ENCODE results near the gene NLRP14. TPM values are rescaled to one million over a fixed set of nuclear protein-coding genes. Genes with fewer than 3 reads are reported as not detected.

Gene NLRP14
- total and polyA plus RNA-seq, 2 of the 8 experiments (the other 6 are each of a cell fraction or from before 2014, with no cell fraction given), result 0.05 TPM; not detected in 1

DNA sequence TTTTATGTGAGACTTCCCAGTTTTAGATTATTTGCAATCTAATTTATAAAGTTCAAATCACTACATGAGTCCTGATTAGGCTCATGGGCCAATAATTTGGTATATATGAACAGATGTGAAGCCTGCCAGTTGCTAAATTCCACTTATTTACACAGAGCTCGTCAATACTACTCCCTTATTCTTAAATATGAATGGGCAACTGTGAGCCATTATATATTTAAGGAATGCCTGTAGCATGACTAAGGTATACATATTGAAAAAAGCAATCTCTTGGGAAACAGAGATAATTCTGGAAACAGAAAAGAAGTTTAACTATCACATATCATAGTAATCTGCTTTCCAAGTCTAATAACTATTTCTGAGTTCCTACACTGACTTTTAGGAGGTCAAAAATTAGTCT is 95.5 kb downstream of the NLRP14 start:
- 70% methylated on average over 1 of the region's 1 CpG; no CpG with 5 or more reads in 1 of the 2 experiments for WGBS, 2 experiments (ENCODE audit: extremely low coverage in 1 of 2, insufficient coverage in 1 of 2, insufficient read length in 1 of 2, insufficient replicate concordance in 2 of 2, low coverage in 1 of 2, low lambda C conversion rate in 2 of 2, missing lambda C conversion rate in 1 of 2)
- Histone ChIP-seq H3K4ac (replicated peaks; ENCODE audit: insufficient read length, low read depth, low read length) (no peak overlapping the region), H3K56ac (replicated peaks; ENCODE audit: insufficient read length, low read depth, low read length) (no peak overlapping the region), H2AK5ac (ENCODE audit: low read depth, low read length) (no peak overlapping the region), H4K8ac (ENCODE audit: extremely low read depth, insufficient read depth, low read length) (no peak overlapping the region), H3K4me3 (ENCODE audit: extremely low read depth in 1 of 4, insufficient read depth in 2 of 4, low read depth in 3 of 4, low read length in 4 of 4) (no peak overlapping the region), H2BK5ac (ENCODE audit: low read depth, low read length) (no peak overlapping the region), H3K79me1 (ENCODE audit: low read depth, low read length) (no peaks in the 10 kb centered on the region), H3K18ac (ENCODE audit: extremely low read depth, low read length) (no peak overlapping the region), H2BK15ac (ENCODE audit: low read length) (no peak overlapping the region), H3K27me3 (replicated peaks in 1 of 4; ENCODE audit: control insufficient read depth in 3 of 4, extremely low read depth in 1 of 4, insufficient read depth in 3 of 4, low read length in 3 of 4) (no peaks in the 10 kb centered on the region; a peak in 1 of 7 replicates), H3K23ac (ENCODE audit: insufficient read length) (no peak overlapping the region), H4K5ac (ENCODE audit: insufficient read length, low read depth, low read length) (no peak overlapping the region), H3K27ac (ENCODE audit: low read depth, low read length) (no peak overlapping the region), H3K36me3 (ENCODE audit: control insufficient read depth in 2 of 4, insufficient read depth in 4 of 4, low read length in 3 of 4) (no peaks in the 10 kb centered on the region), H3K14ac (ENCODE audit: insufficient read length) (no peak overlapping the region), H3K4me2 (ENCODE audit: insufficient read depth in 1 of 2, low read depth in 2 of 2, low read length in 2 of 2) (no peak overlapping the region), H3K9me3 (ENCODE audit: insufficient read depth in 2 of 2, low read depth in 1 of 2, low read length in 1 of 2) (no peaks in the 10 kb centered on the region), H4K20me1 (replicated peaks in 1 of 2; ENCODE audit: control insufficient read depth in 1 of 2, insufficient read depth in 2 of 2, low read length in 2 of 2) (no peaks in the 10 kb centered on the region), H3K4me1 (replicated peaks in 1 of 4; ENCODE audit: control insufficient read depth in 3 of 4, insufficient read depth in 4 of 4, low read length in 3 of 4) (no peaks in the 10 kb centered on the region), H2BK12ac (ENCODE audit: low read depth, low read length) (no peak overlapping the region), H2AFZ (ENCODE audit: low read length) (no peak overlapping the region), H4K91ac (replicated peaks; ENCODE audit: insufficient read length, low read length) (no peak overlapping the region), H3K23me2 (ENCODE audit: low read depth, low read length) (no peaks in the 10 kb centered on the region), H3K9ac (replicated peaks in 1 of 4; ENCODE audit: extremely low read depth in 1 of 4, low read depth in 3 of 4, low read length in 3 of 4) (no peak overlapping the region), H2BK120ac (replicated peaks; ENCODE audit: low read depth, low read length) (no peak overlapping the region), H3K79me2 (ENCODE audit: control insufficient read depth in 1 of 2, insufficient read depth in 2 of 2, low read length in 2 of 2) (no peaks in the 10 kb centered on the region), H2BK20ac (ENCODE audit: low read length) (no peak overlapping the region)
- DNase-seq (ENCODE audit: low read depth in 1 of 2, low spot score in 2 of 2) (no peak), FAIRE-seq (no peak)
- CTCF ChIA-PET (ENCODE audit: partially characterized antibody), result interaction anchor here (0.5 kb wide), 1 partner anchor 137 kb away, joined by 3 read pairs; no protein-coding TSS in a partner anchor
- no peak for TF ChIP-seq GTF2F1 (IDR thresholded peaks at IDR 0.05; ENCODE audit: borderline replicate concordance, low read depth, low read length)
- no peak for TF ChIP-seq SRF (IDR thresholded peaks at IDR 0.05; ENCODE audit: low read depth, low read length)
- TF ChIP-seq SP1 (IDR thresholded peaks at IDR 0.05; ENCODE audit: low read depth, low read length), result no peak
- TF ChIP-seq KDM4A (IDR thresholded peaks at IDR 0.05; ENCODE audit: low read depth, low read length, severe bottlenecking), result no peak
- no peak for TF ChIP-seq MAFK (IDR thresholded peaks at IDR 0.05; ENCODE audit: low read depth, low read length)
- no peak for TF ChIP-seq KDM1A (IDR thresholded peaks at IDR 0.05; ENCODE audit: borderline replicate concordance, low read length)
- POLR2A ChIA-PET (ENCODE audit: partially characterized antibody), result no interaction called here
